Dendritic cell treated with granulocyte-macrophage colony-stimulating factor and Interleukin-4, amounts not matched to agents 40 ng/mL and 50 ng/mL, for 4 days (primary cell): ENCODE data around the gene SH3PXD2A.
A peak's percentile ranks its signal among the peaks of the same experiment; 100 is the strongest.

Experiments
- H3K27ac Mint-ChIP-seq: one replicate; pipeline ENCODE4 v1.8.0; 2022; ENCODE audit warnings: mild to moderate bottlenecking, mixed read lengths
- H3K27me3 Mint-ChIP-seq: one replicate; pipeline ENCODE4 v1.8.0; 2022; ENCODE audit warnings: mild to moderate bottlenecking, mixed read lengths
- H3K36me3 Mint-ChIP-seq: one replicate; pipeline ENCODE4 v1.8.0; 2022; ENCODE audit warnings: low read depth, mixed read lengths
- H3K4me1 Mint-ChIP-seq: one replicate; pipeline ENCODE4 v1.8.0; 2022; ENCODE audit warnings: low read depth, mixed read lengths
- H3K4me3 Mint-ChIP-seq: one replicate; pipeline ENCODE4 v1.8.0; 2022; ENCODE audit warnings: mild to moderate bottlenecking, moderate library complexity, mixed read lengths
- H3K9me3 Mint-ChIP-seq: one replicate; pipeline ENCODE4 v1.8.0; 2022; ENCODE audit warnings: mixed read lengths
- intact Hi-C: fragments of 100-400 bp; cut with micrococcal nuclease; formaldehyde crosslinking; loops from one replicate; pipeline ENCODE4 v1.15.0; 2022

Gene SH3PXD2A

GRCh38 chr10:103563231-103564115 is 291.9 kb downstream of the SH3PXD2A start:
- Mint-ChIP-seq H3K27me3 (peaks cover 14% of the 10 kb centered on the region), H3K4me1 (peaks cover 10% of the 10 kb centered on the region)
- intact Hi-C loops = no loop called here

GRCh38 chr10:103562383-103562782 is 293.0 kb downstream of the SH3PXD2A start:
- peaks cover 6% of the 10 kb centered on the region for H3K9me3 Mint-ChIP-seq
- no peak overlapping the region for H3K27ac Mint-ChIP-seq
- intact Hi-C loops = no loop called here
- H3K27me3 Mint-ChIP-seq = peaks cover 22% of the 10 kb centered on the region
- H3K36me3 Mint-ChIP-seq = no peaks in the 10 kb centered on the region
- H3K4me1 Mint-ChIP-seq = peaks cover 17% of the 10 kb centered on the region
- H3K4me3 Mint-ChIP-seq = no peak overlapping the region

More at GRCh38 chr10:103563231-103564115, 291.9 kb downstream of the SH3PXD2A start:
- Mint-ChIP-seq H3K36me3 (no peaks in the 10 kb centered on the region), H3K27ac (no peak overlapping the region), H3K4me3 (no peak overlapping the region), H3K9me3 (peaks cover 6% of the 10 kb centered on the region)

GRCh38 chr10:103560886-103561285 is 294.5 kb downstream of the SH3PXD2A start:
- Mint-ChIP-seq H3K4me1 (peaks cover 17% of the 10 kb centered on the region), H3K9me3 (peaks cover 6% of the 10 kb centered on the region), H3K27ac (no peak overlapping the region), H3K4me3 (no peak overlapping the region), H3K36me3 (no peaks in the 10 kb centered on the region), H3K27me3 (peaks cover 31% of the 10 kb centered on the region)
- intact Hi-C loops = no loop called here

- H3K36me3 Mint-ChIP-seq = no peaks in the 10 kb centered on the region
- intact Hi-C loops = no loop called here
- H3K4me3 Mint-ChIP-seq = no peak overlapping the region
- H3K27ac Mint-ChIP-seq = no peak overlapping the region
- H3K9me3 Mint-ChIP-seq = peaks cover 6% of the 10 kb centered on the region
- H3K4me1 Mint-ChIP-seq = peaks cover 19% of the 10 kb centered on the region
- peaks cover 36% of the 10 kb centered on the region for H3K27me3 Mint-ChIP-seq
These were observed 295.6 kb downstream of the SH3PXD2A start for GRCh38 chr10:103559776-103560175.

- Mint-ChIP-seq H3K9me3 (peaks cover 6% of the 10 kb centered on the region), H3K4me3 (no peak overlapping the region), H3K4me1 (peaks cover 27% of the 10 kb centered on the region), H3K36me3 (no peaks in the 10 kb centered on the region), H3K27me3 (peaks cover 45% of the 10 kb centered on the region), H3K27ac (no peak overlapping the region)
- intact Hi-C loops = no loop called here
These were observed 296.5 kb downstream of the SH3PXD2A start for GRCh38 chr10:103558911-103559310.

GRCh38 chr10:103557455-103557854 is 297.9 kb downstream of the SH3PXD2A start:
- intact Hi-C loops = no loop called here
- peaks cover 6% of the 10 kb centered on the region for H3K9me3 Mint-ChIP-seq
- H3K4me3 Mint-ChIP-seq = no peak overlapping the region
- H3K36me3 Mint-ChIP-seq = no peaks in the 10 kb centered on the region
- H3K27ac Mint-ChIP-seq = no peak overlapping the region
- peaks cover 42% of the 10 kb centered on the region for H3K4me1 Mint-ChIP-seq
- peaks cover 45% of the 10 kb centered on the region for H3K27me3 Mint-ChIP-seq

- Mint-ChIP-seq H3K27me3 (peaks cover 45% of the 10 kb centered on the region), H3K27ac (no peak overlapping the region), H3K36me3 (no peaks in the 10 kb centered on the region), H3K4me3 (no peak overlapping the region), H3K9me3 (peaks cover 6% of the 10 kb centered on the region), H3K4me1 (peaks cover 51% of the 10 kb centered on the region)
- intact Hi-C loops = no loop called here
These were observed 298.9 kb downstream of the SH3PXD2A start for GRCh38 chr10:103556383-103557007.

- H3K27me3 Mint-ChIP-seq = peaks cover 45% of the 10 kb centered on the region
- H3K4me1 Mint-ChIP-seq = peaks cover 55% of the 10 kb centered on the region
- H3K27ac Mint-ChIP-seq = no peak overlapping the region
- intact Hi-C loops = no loop called here
- peaks cover under 1% of the 10 kb centered on the region for H3K9me3 Mint-ChIP-seq
- H3K4me3 Mint-ChIP-seq = no peak overlapping the region
- no peaks in the 10 kb centered on the region for H3K36me3 Mint-ChIP-seq
These were observed 299.7 kb downstream of the SH3PXD2A start for GRCh38 chr10:103555712-103556111.

- H3K36me3 Mint-ChIP-seq = no peaks in the 10 kb centered on the region
- peak overlapping the region; percentile 24 for H3K4me3 Mint-ChIP-seq
- H3K27me3 Mint-ChIP-seq = peaks cover 45% of the 10 kb centered on the region
- peaks cover 55% of the 10 kb centered on the region for H3K4me1 Mint-ChIP-seq
- intact Hi-C loops = no loop called here
- H3K9me3 Mint-ChIP-seq = no peaks in the 10 kb centered on the region
- H3K27ac Mint-ChIP-seq = no peak overlapping the region
These were observed 300.1 kb downstream of the SH3PXD2A start for GRCh38 chr10:103555325-103555649.

GRCh38 chr10:103554488-103555324 is 300.7 kb downstream of the SH3PXD2A start:
- peaks cover 61% of the 10 kb centered on the region for H3K4me1 Mint-ChIP-seq
- no peaks in the 10 kb centered on the region for H3K36me3 Mint-ChIP-seq
- H3K27me3 Mint-ChIP-seq = peaks cover 42% of the 10 kb centered on the region
- intact Hi-C loops = no loop called here
- no peaks in the 10 kb centered on the region for H3K9me3 Mint-ChIP-seq
- H3K27ac Mint-ChIP-seq = no peak overlapping the region
- peak overlapping the region; percentile 66 for H3K4me3 Mint-ChIP-seq

- Mint-ChIP-seq H3K9me3 (no peaks in the 10 kb centered on the region), H3K36me3 (no peaks in the 10 kb centered on the region), H3K27ac (peak overlapping the region; percentile 74), H3K4me3 (no peak overlapping the region), H3K27me3 (peaks cover 40% of the 10 kb centered on the region), H3K4me1 (peaks cover 57% of the 10 kb centered on the region)
- intact Hi-C loops = no loop called here
These were observed 301.5 kb downstream of the SH3PXD2A start for GRCh38 chr10:103553743-103554487.

GRCh38 chr10:103552856-103553742 is 302.3 kb downstream of the SH3PXD2A start:
- H3K4me3 Mint-ChIP-seq = no peak overlapping the region
- H3K4me1 Mint-ChIP-seq = peaks cover 48% of the 10 kb centered on the region
- peak overlapping the region; percentile 74 for H3K27ac Mint-ChIP-seq
- no peaks in the 10 kb centered on the region for H3K36me3 Mint-ChIP-seq
- intact Hi-C loops = no loop called here
- H3K27me3 Mint-ChIP-seq = peaks cover 33% of the 10 kb centered on the region
- no peaks in the 10 kb centered on the region for H3K9me3 Mint-ChIP-seq
